Esophagus squamous epithelium (tissue), 5 donors: ENCODE data around the gene CYP3A5. TPM values are rescaled to one million over a fixed set of nuclear protein-coding genes. Genes with fewer than 3 reads are reported as not detected.
A peak's percentile ranks its signal among the peaks of the same experiment; 100 is the strongest.

Experiments
- DNase-seq: peaks from one replicate; lab custom pipeline; 2025; lab: John Stamatoyannopoulos, UW
- H3K27ac ChIP-seq, 4 donors: fragments of 200-600 bp; sonication (generic); one replicate each; pipeline ENCODE4 v1.5.1; 2016 to 2019; ENCODE audit warnings: mild to moderate bottlenecking in 1 of 4
- H3K27me3 ChIP-seq, 4 donors: fragments of 200-600 bp; sonication (generic); 1 replicate in 3 of 4; 2 replicates in 1 of 4; pipeline versions ENCODE4 v1.5.1 to v1.6.0; 2017 to 2021; ENCODE audit warnings: antibody characterized with exemption in 1 of 4
- H3K36me3 ChIP-seq, 3 donors: fragments of 200-600 bp; sonication (generic); one replicate each; pipeline ENCODE4 v1.5.1; 2016 to 2019
- H3K4me1 ChIP-seq, 3 donors: fragments of 200-600 bp; sonication (generic); one replicate each; pipeline ENCODE4 v1.5.1; 2017 to 2019
- H3K4me3 ChIP-seq, 4 donors: fragments of 200-600 bp; sonication (generic); 1 replicate in 3 of 4; 2 replicates in 1 of 4; pipeline ENCODE4 v1.5.1; 2016 to 2019; ENCODE audit warnings: mild to moderate bottlenecking in 2 of 4, moderate library complexity in 1 of 4
- H3K9me3 ChIP-seq, 3 donors: fragments of 200-600 bp; sonication (generic); one replicate each; pipeline ENCODE4 v1.5.1; 2016 to 2019
- POLR2A ChIP-seq, 4 donors: fragments of 450-650 bp; IDR thresholded peaks; one replicate each; pipeline ENCODE4 v1.6.1; 2017; ENCODE audit warnings: antibody characterized with exemption in 4 of 4, mild to moderate bottlenecking in 4 of 4, moderate library complexity in 3 of 4
- WGBS, 2 donors: methylation state at CpG; one replicate each; pipeline ENCODE4 v1.1.5; 2018; 5-methylcytosine and 5-hydroxymethylcytosine counted together
- intact Hi-C: fragments of 100-400 bp; cut with DNase I; formaldehyde crosslinking; loops from one replicate; pipeline ENCODE4 v1.15.0; 2022
- total RNA-seq, 4 donors: library from RNA; depleted of rRNA; stranded (reverse); fragments of >200 nt; gene quantifications; one replicate each; pipeline ENCODE4 v1.1.0, GENCODE V29; 2016
- TF ChIP-seq, protein P1 (sequence below), 6 experiments: fragments of 450-650 bp in 4 of 6; fragments of 200-600 bp in 2 of 6; sonication (generic) in 2 of 6; IDR thresholded peaks; one replicate each; pipeline ENCODE4 v1.5.1; 2016 to 2019; ENCODE audit warnings: antibody characterized with exemption in 6 of 6, mild to moderate bottlenecking in 4 of 6, moderate library complexity in 4 of 6
- donor health status: DM: yes; HTN: yes; CAD: no.

CYP3A5 gene
- total RNA-seq, 4 donors from 2014 or later: 34.5 to 99.8 (median 79.1) TPM

DNA sequence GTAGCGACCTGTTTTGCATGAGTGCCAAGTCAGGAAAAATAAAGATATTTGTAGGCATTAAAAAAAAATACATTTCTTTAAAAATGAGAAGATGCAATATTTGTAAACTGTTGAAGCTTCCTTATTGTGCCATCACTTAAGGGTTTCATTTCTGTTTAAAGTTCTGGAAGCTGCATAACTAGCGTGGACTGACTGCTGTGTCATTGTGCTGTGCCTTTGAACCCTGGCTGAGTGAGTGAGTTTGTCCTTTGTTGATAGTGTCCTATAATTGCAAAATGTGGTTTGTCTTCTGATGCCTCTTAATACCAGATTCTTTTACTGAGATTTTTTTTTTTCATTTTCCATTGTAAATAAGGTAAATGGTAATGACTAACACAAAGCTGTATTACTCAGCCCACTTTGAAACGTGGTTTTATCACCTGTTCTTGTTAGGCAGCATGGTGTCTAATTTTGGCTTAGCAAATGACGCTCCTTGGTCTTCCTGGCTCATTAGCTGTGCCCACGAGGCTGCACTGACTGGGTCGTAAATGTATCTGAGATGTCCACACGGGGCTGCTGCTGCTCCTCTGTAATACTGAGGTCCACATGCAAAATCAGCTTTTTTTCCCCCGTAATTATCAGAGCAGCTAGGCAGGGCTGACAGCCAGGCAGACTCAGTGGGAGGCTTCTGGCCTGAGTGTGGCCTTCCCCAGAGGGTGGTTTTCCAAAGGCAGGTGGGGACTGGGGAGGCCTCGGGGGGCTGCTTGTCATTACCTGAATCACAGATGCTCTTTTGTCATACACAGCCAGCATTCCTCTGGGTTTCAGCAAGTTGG, 48.3 kb downstream of the CYP3A5 start:
- H3K36me3 ChIP-seq: peaks cover 19 to 71% (median 21%) of the 10 kb centered on the region in 3 donors

DNA sequence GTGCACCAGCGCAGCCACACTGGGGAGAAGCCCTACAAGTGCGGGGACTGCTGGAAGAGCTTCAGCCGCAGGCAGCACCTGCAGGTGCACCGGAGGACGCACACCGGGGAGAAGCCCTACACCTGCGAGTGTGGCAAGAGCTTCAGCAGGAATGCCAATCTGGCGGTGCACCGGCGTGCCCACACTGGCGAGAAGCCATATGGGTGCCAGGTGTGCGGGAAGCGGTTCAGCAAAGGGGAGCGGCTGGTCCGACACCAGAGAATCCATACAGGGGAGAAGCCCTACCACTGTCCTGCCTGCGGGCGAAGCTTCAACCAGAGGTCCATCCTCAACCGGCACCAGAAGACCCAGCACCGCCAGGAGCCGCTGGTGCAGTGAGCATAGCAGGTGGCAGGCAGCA, 50.2 kb downstream of the CYP3A5 start:
- peaks cover 0 to 54% (median 14%) of the 10 kb centered on the region in 3 donors for H3K4me1 ChIP-seq
- 73 to 74% methylated on average over 2 to 12 of the region's 20 CpGs for WGBS, 2 donors

More for the DNA sequence above, 48.3 kb downstream of the CYP3A5 start:
- DNase-seq: no peak
- Histone ChIP-seq H3K4me1 (peaks cover 0 to 65% (median 14%) of the 10 kb centered on the region in 3 donors), H3K9me3 (no peaks in the 10 kb centered on the region), H3K4me3 (no peak overlapping the region), H3K27ac (peak overlapping the region in 3 of 4 donors; percentile 59 to 79 (median 71)), H3K27me3 (no peaks in the 10 kb centered on the region)
- WGBS, 2 donors: 35 to 44% methylated on average over 7 to 9 of the region's 9 CpGs
- intact Hi-C loops: no loop called here
- TF ChIP-seq, protein P1, sequence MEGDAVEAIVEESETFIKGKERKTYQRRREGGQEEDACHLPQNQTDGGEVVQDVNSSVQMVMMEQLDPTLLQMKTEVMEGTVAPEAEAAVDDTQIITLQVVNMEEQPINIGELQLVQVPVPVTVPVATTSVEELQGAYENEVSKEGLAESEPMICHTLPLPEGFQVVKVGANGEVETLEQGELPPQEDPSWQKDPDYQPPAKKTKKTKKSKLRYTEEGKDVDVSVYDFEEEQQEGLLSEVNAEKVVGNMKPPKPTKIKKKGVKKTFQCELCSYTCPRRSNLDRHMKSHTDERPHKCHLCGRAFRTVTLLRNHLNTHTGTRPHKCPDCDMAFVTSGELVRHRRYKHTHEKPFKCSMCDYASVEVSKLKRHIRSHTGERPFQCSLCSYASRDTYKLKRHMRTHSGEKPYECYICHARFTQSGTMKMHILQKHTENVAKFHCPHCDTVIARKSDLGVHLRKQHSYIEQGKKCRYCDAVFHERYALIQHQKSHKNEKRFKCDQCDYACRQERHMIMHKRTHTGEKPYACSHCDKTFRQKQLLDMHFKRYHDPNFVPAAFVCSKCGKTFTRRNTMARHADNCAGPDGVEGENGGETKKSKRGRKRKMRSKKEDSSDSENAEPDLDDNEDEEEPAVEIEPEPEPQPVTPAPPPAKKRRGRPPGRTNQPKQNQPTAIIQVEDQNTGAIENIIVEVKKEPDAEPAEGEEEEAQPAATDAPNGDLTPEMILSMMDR (IDR thresholded peaks at IDR 0.05): peak in 4 of 6 experiments; percentile 27 to 54 (median 44)
- no peak for TF ChIP-seq POLR2A (IDR thresholded peaks at IDR 0.05)

DNA sequence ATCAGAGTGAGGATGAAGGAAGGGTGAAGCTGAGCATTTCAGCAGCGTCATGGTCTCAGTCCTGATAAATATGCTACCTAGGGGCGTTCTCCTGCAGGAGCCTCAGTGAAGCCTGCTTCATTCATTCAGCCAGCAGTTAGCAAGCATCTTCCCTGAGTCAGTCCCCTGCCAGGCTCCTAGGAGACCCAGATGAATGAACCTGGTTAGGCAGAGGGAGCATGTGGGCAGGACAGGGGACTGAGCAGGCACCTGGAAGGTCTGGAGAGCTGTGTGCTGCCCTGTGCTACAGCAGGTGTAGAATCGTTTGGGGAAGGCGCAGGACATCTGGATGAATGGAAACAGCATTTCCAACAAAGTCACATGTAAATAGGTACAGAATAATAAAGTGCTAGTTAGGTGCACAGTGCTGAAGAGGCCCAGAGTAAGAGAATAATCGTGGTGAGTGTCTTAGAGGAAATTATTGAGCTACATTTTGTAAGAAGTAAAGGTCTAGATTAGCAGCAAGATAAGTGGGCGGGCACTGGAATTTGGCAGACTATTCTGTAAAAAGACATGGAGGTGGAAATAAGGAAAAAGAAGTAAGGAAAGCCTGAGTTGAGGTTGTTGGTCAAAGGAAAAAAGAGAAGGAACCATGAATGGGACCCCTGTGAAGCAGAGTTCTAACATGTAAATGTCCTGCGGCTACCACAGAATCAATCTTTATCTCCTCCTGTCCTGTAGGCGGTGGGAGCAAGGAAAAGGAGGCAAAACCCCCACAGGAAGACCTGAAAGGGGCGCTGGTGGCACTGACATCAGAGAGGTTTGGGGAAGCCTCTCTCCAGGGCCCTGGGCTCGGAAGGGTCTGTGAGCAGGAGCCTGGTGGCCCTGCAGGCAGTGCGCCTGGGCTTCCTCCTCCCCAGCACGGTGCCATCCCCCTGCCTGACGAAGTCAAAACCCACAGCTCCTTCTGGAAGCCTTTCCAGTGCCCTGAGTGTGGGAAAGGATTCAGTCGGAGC, 51.0 kb downstream of the CYP3A5 start:
- no peak for DNase-seq
- H3K4me3 ChIP-seq: no peak overlapping the region
- H3K9me3 ChIP-seq: no peaks in the 10 kb centered on the region
- H3K36me3 ChIP-seq: peaks cover 31 to 95% (median 45%) of the 10 kb centered on the region in 3 donors
- intact Hi-C loops: no loop called here
- no peak overlapping the region for H3K27ac ChIP-seq
- H3K4me1 ChIP-seq: peaks cover 3 to 49% (median 11%) of the 10 kb centered on the region in 3 donors
- 69 to 80% methylated on average over 8 to 9 of the region's 14 CpGs for WGBS, 2 donors
- TF ChIP-seq POLR2A (IDR thresholded peaks at IDR 0.05): no peak
- TF ChIP-seq, protein P1 (IDR thresholded peaks at IDR 0.05): no peak
- H3K27me3 ChIP-seq: no peaks in the 10 kb centered on the region

More for the DNA sequence above, 50.2 kb downstream of the CYP3A5 start:
- intact Hi-C loops: no loop called here
- no peaks in the 10 kb centered on the region for H3K27me3 ChIP-seq
- no peaks in the 10 kb centered on the region for H3K9me3 ChIP-seq
- peaks cover 23 to 89% (median 36%) of the 10 kb centered on the region in 3 donors for H3K36me3 ChIP-seq
- H3K27ac ChIP-seq: no peak overlapping the region
- H3K4me3 ChIP-seq: no peak overlapping the region
- DNase-seq: no peak
- TF ChIP-seq, protein P1 (IDR thresholded peaks at IDR 0.05): no peak
- TF ChIP-seq POLR2A (IDR thresholded peaks at IDR 0.05): no peak

DNA sequence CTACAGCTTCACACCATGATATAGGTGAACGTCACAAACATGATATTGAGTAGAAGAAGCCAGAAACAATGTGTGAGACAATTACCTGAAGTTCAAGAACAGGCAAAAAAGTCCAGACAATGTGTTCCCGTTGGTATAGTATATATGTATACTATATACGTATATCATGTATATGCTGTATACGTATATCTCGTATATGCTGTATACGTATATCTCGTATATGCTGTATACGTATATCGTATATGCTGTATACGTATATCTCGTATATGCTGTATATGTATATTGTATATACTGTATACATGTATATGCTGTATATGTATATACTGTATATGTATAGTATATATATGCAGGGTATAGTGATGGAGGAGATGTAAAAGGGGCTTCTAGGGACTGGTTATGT, 52.3 kb downstream of the CYP3A5 start:
- peaks cover 6 to 49% (median 16%) of the 10 kb centered on the region in 3 donors for H3K4me1 ChIP-seq
- H3K9me3 ChIP-seq: no peaks in the 10 kb centered on the region
- H3K27ac ChIP-seq: no peak overlapping the region
- H3K27me3 ChIP-seq: no peaks in the 10 kb centered on the region
- no peak for DNase-seq
- 93 to 94% methylated on average over 11 of the region's 11 CpGs for WGBS, 2 donors
- intact Hi-C loops: no loop called here
- H3K36me3 ChIP-seq: peaks cover 42 to 98% (median 47%) of the 10 kb centered on the region in 3 donors
- TF ChIP-seq POLR2A (IDR thresholded peaks at IDR 0.05): no peak
- no peak overlapping the region for H3K4me3 ChIP-seq

DNA sequence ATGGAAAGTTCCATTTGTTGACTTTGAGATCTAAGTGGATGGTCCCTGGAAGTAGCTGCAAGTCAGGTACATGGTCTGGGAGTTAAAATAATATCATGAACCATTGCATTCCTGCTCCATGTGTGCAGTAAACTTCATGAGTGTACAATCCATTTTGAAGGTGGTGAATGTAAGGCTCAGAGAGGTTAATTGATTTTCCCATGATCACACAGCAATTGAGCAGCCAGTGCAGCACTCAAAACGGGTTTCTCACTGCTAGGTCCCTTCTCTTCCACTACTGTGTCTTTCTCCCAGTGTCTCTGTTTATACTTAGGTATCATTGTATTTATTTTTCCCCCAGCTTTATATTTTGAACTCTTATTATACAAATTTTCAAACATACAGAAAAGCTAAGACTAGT, 53.1 kb downstream of the CYP3A5 start:
- TF ChIP-seq, protein P1 (IDR thresholded peaks at IDR 0.05): no peak
- TF ChIP-seq POLR2A (IDR thresholded peaks at IDR 0.05): no peak
- H3K27me3 ChIP-seq: no peaks in the 10 kb centered on the region
- H3K36me3 ChIP-seq: peaks cover 46 to 100% (median 55%) of the 10 kb centered on the region in 3 donors
- no peaks in the 10 kb centered on the region for H3K9me3 ChIP-seq
- 79 to 80% methylated on average over 1 of the region's 1 CpG for WGBS, 2 donors
- H3K27ac ChIP-seq: no peak overlapping the region
- H3K4me3 ChIP-seq: no peak overlapping the region
- intact Hi-C loops: no loop called here
- no peak for DNase-seq
- peaks cover 6 to 46% (median 15%) of the 10 kb centered on the region in 3 donors for H3K4me1 ChIP-seq
